ENCODE results near the gene CTCFL. TPM values are rescaled to one million over a fixed set of nuclear protein-coding genes. Genes with fewer than 3 reads are reported as not detected.

Gene CTCFL, protein sequence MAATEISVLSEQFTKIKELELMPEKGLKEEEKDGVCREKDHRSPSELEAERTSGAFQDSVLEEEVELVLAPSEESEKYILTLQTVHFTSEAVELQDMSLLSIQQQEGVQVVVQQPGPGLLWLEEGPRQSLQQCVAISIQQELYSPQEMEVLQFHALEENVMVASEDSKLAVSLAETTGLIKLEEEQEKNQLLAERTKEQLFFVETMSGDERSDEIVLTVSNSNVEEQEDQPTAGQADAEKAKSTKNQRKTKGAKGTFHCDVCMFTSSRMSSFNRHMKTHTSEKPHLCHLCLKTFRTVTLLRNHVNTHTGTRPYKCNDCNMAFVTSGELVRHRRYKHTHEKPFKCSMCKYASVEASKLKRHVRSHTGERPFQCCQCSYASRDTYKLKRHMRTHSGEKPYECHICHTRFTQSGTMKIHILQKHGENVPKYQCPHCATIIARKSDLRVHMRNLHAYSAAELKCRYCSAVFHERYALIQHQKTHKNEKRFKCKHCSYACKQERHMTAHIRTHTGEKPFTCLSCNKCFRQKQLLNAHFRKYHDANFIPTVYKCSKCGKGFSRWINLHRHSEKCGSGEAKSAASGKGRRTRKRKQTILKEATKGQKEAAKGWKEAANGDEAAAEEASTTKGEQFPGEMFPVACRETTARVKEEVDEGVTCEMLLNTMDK
- total RNA-seq, result 0.27 TPM

DNA sequence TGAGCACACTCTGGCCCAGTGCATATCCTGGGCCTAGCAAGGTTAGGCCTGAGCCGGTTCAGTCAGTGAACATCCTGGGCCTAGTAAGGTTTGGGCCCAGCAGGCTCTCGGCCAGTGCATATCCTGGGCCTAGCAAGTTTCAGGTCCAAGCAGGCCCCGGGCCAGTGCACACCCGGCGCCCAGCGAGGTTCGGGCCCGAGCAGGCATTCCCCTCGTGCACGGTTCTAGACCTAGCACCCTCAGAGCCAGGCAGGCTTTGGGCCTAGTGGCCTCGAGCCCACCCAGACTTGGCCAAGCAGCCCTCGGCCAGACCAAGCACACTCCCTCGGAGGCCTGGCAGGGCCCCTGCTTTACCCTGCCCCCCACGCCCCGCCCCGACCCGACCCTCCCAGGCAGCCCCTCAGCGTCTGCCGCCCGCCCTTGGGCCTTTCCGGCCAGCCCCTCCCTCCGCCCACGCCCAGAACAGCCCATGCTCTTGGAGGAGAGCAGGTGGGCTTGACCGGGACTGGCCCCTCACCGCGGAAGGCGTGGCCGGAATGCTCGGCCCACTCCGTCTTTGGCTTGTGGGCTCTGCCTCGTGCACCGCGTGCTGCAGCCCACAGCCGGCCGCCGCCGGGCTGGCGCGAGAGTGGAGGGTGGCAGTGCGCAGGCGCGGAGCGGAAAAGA lies at the start of gene CTCFL:
TSS of gene CTCFL (minus strand) at position 630 of the 666 bp plus-strand sequence. CDS start 935 bp downstream, outside the sequence.
- intact Hi-C loops (cut with DNase I), result loop anchor here (10.0 kb wide), 1 partner anchor 50 kb away; no protein-coding TSS in a partner anchor
- DNase-seq (ENCODE audit: low spot score), result no peak
- no peak for ATAC-seq

DNA sequence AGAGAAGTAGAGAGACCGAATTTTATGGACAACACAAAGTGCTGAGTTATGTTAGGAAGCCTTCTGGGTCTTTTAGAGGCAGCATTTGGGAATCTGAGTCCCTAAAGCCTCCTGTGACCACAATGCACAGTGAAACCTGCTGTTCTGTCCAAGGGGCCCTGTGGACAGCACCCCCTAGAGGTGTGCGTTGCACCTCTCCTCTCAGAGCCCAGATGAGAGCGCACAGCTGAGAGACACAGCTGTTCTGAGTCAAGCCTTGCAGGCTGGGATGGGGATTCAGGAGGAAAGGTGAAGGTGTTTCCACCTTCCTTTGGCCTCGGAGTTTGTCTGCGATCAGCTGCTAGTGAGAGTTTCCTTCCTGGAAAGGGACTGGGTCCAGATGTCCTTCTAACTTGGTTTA lies 49.0 kb upstream of the CTCFL start:
- DNase-seq (ENCODE audit: low spot score) (no peak), ATAC-seq (no peak)
- intact Hi-C loops (cut with DNase I), result loop anchor here (10.0 kb wide), 1 partner anchor 49 kb away; the partner anchor contains the start of gene CTCFL

DNA sequence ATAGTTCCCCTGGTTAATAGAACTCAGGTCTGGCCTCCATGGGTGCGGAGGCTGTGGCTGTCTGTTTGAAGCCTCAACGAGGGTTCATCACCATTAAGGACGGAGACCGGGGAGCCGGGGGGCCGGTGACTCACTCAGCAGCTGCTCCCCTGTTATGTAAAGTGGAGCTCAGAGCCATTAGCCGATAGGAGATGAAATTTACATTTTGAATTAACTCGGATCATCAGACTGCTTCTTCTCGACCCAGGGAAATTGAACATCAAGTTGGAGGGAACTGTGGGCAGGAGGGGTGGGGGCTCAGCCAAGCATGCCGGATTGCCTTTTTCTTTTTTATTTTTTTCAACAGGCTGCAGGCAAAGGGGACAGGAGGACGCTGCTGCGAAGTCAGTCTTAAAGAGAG lies 48.3 kb upstream of the CTCFL start:
- ATAC-seq (no peak), DNase-seq (ENCODE audit: low spot score) (no peak)
- intact Hi-C loops (cut with DNase I), result loop anchor here (10.0 kb wide), 1 partner anchor 48 kb away; the partner anchor contains the start of gene CTCFL

- DNase-seq (ENCODE audit: low spot score) (no peak), ATAC-seq (no peak)
- intact Hi-C loops (cut with DNase I), result loop anchor here (10.0 kb wide), 1 partner anchor 47 kb away; the partner anchor contains the start of gene CTCFL
Measured at GRCh38 chr20:57571782-57572416, 47.0 kb upstream of the CTCFL start.

GRCh38 chr20:57570920-57571319 lies 46.0 kb upstream of the CTCFL start:
- DNase-seq (ENCODE audit: low spot score) (no peak), ATAC-seq (no peak)
- intact Hi-C loops (cut with DNase I), result loop anchor here (10.0 kb wide), 1 partner anchor 46 kb away; the partner anchor contains the start of gene CTCFL

DNA sequence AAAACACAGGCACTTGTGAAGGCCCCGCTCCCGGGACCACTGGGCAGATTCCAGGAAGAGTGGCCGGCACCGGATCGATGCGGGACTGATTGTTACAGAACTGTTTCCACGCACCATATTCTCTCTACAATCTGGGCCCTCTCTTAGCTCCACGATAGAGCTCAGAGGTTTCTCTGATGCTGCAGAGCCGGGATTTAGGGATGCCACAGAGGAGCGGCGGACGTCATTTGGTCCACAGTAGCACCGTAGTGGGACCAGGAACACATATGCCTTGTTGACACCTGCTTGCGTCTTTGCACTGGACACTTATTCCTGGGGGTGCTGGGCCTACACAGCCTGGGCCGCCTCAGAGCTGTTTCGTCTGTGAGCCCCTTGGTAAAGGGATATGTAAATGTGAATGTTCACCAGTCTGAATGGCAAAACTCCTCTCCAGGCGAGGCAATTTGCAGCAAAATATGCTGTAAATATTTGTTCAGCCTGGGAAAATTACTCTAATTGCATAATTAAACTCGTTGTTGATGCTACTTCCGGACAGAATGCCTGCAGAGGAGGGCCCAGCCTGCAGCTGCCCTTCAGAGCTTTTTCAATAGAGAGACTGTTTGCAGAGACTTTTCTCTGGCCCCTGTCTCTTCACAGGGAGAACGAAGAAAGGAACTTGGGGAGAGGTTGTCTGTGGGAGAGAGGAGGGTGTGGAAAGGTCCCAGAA lies 45.4 kb upstream of the CTCFL start:
- DNase-seq (ENCODE audit: low spot score), result no peak
- ATAC-seq, result peak; percentile 71
- intact Hi-C loops (cut with DNase I), result loop anchor here (10.0 kb wide), 1 partner anchor 45 kb away; the partner anchor contains the start of gene CTCFL

DNA sequence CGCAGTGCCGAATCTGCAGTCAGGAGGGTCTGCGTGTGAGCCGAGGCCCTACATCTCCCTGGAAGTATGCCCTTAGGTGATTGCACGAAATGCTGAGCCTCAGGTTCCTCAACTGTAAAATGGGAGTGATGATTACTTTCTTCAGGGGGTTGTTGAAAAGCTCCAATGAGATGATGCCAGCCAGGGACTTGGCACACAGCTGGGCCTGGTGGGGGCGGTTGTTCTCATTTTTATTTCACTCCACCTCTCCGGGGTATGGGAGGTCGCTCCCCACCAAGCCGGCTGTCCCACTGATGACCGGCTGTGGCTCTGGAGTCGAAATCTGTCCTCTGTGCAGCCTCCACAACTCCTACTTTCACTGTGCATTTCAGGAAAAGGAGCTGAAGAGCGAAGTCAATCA lies 44.0 kb upstream of the CTCFL start:
- no peak for DNase-seq (ENCODE audit: low spot score)
- ATAC-seq, result no peak
- intact Hi-C loops (cut with DNase I), result no loop called here

DNA sequence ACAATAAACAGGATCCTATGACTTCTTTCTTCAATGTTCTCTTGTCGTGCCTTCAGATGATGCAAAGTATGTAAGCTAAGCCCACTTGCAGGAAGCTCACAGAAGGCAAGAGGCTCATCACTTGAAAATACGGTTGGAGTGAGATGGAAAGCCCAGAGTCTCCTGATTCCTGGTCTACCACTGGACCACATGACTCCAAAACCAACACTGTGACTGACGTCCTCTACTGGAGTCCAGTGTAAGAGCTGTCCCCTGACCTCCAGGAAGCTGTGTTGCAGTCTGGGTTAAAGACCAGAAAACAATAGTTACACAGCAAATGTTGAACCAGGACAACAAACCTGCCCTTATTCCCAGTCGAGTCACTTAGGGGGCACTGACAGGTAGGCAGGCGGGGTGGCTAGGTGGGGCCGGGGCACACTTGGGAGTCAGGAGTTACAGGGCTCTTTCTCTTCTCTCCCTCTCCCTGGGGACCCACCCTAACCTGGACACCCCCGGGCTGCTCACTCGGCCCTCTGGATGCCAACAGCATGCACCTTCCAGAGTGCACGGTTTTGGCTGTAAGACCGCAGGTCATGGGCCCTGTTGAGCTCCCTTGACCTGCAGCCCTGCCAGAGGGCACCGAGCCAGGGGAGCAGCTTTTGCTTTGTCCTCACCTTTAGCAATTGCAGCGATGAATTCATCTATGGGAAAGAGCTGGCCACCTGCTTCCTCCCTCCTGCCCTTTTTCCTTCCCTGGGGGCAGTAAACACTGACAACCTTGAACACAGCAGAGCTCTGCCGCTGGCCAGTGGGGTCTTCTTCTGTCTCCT lies 43.4 kb upstream of the CTCFL start:
- ATAC-seq (no peak), DNase-seq (ENCODE audit: low spot score) (no peak)
- intact Hi-C loops (cut with DNase I), result no loop called here

- ATAC-seq (no peak), DNase-seq (ENCODE audit: low spot score) (no peak)
Measured at GRCh38 chr20:57567471-57568079, 42.6 kb upstream of the CTCFL start.

GRCh38 chr20:57566803-57567459 lies 42.0 kb upstream of the CTCFL start:
- ATAC-seq, result no peak
- DNase-seq (ENCODE audit: low spot score), result no peak
- intact Hi-C loops (cut with DNase I), result no loop called here

More at GRCh38 chr20:57567471-57568079, 42.6 kb upstream of the CTCFL start:
- intact Hi-C loops (cut with DNase I), result no loop called here

GRCh38 chr20:57566399-57566798 lies 41.5 kb upstream of the CTCFL start:
- DNase-seq (ENCODE audit: low spot score), result no peak
- no peak for ATAC-seq
- intact Hi-C loops (cut with DNase I), result no loop called here

GRCh38 chr20:57564951-57565642 lies 40.2 kb upstream of the CTCFL start:
- intact Hi-C loops (cut with DNase I), result no loop called here
- no peak for ATAC-seq
- no peak for DNase-seq (ENCODE audit: low spot score)

DNA sequence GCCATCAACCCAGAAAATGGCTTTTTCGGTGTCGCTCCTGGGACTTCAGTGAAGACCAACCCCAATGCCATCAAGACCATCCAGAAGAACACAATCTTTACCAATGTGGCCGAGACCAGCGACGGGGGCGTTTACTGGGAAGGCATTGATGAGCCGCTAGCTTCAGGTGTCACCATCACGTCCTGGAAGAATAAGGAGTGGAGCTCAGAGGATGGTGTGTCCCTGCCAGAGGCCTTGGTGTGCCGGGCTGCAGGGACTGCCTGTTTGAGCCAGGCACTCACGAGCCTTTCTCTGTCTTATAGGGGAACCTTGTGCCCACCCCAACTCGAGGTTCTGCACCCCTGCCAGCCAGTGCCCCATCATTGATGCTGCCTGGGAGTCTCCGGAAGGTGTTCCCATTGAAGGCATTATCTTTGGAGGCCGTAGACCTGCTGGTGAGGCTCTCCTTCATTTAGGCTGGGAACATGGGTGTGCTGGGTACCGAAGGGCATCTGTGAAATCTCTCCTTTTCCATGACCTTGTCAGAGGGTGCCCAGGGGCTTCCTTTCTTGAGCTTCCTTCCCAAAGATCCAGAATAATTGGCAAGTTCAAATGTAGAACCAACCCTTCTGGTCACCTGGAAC lies 39.4 kb upstream of the CTCFL start:
- no peak for ATAC-seq
- DNase-seq (ENCODE audit: low spot score), result no peak
- intact Hi-C loops (cut with DNase I), result no loop called here

DNA sequence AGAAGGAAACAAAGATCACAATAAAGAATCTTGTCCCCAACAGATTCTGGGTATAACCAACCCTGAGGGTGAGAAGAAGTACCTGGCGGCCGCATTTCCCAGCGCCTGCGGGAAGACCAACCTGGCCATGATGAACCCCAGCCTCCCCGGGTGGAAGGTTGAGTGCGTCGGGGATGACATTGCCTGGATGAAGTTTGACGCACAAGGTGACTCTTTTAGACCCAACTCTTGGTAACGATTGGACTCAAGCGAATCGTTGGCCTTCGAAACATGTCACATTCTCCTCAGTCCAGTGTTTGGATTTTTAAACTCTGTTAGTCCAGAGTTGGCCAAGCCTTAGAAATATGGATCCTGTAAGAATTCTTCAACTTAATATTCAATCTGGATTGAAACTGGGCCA lies 38.6 kb upstream of the CTCFL start:
- intact Hi-C loops (cut with DNase I), result no loop called here
- ATAC-seq, result no peak

GRCh38 chr20:57562541-57563465 lies 37.9 kb upstream of the CTCFL start:
- intact Hi-C loops (cut with DNase I), result no loop called here
- DNase-seq (ENCODE audit: low spot score) (no peak), ATAC-seq (no peak)

More for the DNA sequence above, 38.6 kb upstream of the CTCFL start:
- DNase-seq (ENCODE audit: low spot score), result no peak

Data from sciatic nerve (tissue), 2 donors.